ENCODE data around the gene SERINC2. TPM values are rescaled to one million over a fixed set of nuclear protein-coding genes. Genes with fewer than 3 reads are reported as not detected.
"Not testable (repeated sequence)": the region's sequence is repeated elsewhere in the genome, so short reads cannot be mapped to it uniquely, and the experiment has no call there.

Gene SERINC2
- total and polyA plus RNA-seq, 4 donors: 4.9 to 66.4 (median 38.7) TPM

DNA sequence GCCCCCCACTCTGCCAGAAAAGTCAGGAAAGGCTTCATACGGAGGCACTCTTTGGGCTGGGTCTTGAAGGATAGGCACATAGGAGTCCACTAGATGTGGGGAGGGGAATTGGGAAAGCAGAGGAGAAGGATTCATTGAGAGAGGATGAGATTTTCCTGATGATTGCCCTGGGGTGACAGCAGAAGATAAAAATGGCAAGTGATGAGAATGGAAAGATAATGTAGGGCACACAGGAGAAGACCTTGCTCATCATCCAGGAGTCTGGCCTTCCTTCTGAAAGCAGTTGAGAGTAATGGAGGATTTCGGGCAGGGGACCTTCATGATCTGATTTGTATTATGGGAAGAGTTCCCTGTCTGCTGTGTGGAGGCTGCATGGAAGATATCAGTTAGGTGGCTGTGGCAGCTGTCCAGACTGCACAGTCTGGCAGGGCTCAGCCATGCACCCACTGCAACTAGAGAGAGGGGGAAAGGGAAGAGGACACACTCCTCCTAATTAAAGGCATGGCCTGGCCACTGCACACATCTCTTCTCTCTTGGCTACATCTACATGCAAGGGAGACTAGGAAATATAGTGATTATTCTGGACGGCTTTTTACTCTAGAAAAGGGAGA, 30.5 kb upstream of the SERINC2 start:
- no peaks in the 10 kb centered on the region for H3K36me3 ChIP-seq (ENCODE audit: control insufficient read depth in 4 of 4, insufficient read depth in 3 of 4, low read depth in 1 of 4, low read length in 3 of 4)
- H3K9ac ChIP-seq (ENCODE audit: low read depth in 1 of 2, low read length in 2 of 2): no peak overlapping the region
- WGBS: 91% methylated on average over 3 of the region's 3 CpGs
- no peak overlapping the region for H3K4me3 ChIP-seq (ENCODE audit: low read depth in 1 of 3, low read length in 3 of 3)
- H3K27ac ChIP-seq (ENCODE audit: low read depth in 1 of 2, low read length in 2 of 2): no peak overlapping the region
- no peaks in the 10 kb centered on the region for H3K9me3 ChIP-seq (ENCODE audit: control insufficient read depth in 4 of 4, low read length in 3 of 4)
- TF ChIP-seq GABPA (IDR thresholded peaks at IDR 0.05 in 1 of 2, conservative IDR thresholded peaks at IDR 0.05 in 1 of 2) (no peak), NR2F2 (IDR thresholded peaks at IDR 0.05) (no peak), EGR1 (IDR thresholded peaks at IDR 0.05; ENCODE audit: low read depth in 2 of 2) (no peak), FOXA2 (IDR thresholded peaks at IDR 0.05) (no peak), ZBTB33 (IDR thresholded peaks at IDR 0.05) (no peak), CTCF (IDR thresholded peaks at IDR 0.05; ENCODE audit: low read depth, low read length, missing input control) (no peak), RXRA (IDR thresholded peaks at IDR 0.05) (no peak)
- TF ChIP-seq, protein P1, sequence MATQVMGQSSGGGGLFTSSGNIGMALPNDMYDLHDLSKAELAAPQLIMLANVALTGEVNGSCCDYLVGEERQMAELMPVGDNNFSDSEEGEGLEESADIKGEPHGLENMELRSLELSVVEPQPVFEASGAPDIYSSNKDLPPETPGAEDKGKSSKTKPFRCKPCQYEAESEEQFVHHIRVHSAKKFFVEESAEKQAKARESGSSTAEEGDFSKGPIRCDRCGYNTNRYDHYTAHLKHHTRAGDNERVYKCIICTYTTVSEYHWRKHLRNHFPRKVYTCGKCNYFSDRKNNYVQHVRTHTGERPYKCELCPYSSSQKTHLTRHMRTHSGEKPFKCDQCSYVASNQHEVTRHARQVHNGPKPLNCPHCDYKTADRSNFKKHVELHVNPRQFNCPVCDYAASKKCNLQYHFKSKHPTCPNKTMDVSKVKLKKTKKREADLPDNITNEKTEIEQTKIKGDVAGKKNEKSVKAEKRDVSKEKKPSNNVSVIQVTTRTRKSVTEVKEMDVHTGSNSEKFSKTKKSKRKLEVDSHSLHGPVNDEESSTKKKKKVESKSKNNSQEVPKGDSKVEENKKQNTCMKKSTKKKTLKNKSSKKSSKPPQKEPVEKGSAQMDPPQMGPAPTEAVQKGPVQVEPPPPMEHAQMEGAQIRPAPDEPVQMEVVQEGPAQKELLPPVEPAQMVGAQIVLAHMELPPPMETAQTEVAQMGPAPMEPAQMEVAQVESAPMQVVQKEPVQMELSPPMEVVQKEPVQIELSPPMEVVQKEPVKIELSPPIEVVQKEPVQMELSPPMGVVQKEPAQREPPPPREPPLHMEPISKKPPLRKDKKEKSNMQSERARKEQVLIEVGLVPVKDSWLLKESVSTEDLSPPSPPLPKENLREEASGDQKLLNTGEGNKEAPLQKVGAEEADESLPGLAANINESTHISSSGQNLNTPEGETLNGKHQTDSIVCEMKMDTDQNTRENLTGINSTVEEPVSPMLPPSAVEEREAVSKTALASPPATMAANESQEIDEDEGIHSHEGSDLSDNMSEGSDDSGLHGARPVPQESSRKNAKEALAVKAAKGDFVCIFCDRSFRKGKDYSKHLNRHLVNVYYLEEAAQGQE (IDR thresholded peaks at IDR 0.05): no peak
- no peaks in the 10 kb centered on the region for H3K4me1 ChIP-seq (ENCODE audit: control insufficient read depth in 4 of 4, insufficient read depth in 4 of 4, low read length in 3 of 4)
- no peak for DNase-seq (ENCODE audit: low spot score)
- H3K27me3 ChIP-seq (ENCODE audit: control insufficient read depth in 4 of 4, insufficient read depth in 4 of 4, low read length in 3 of 4): no peaks in the 10 kb centered on the region

GRCh38 chr1:31383967-31384366, 29.0 kb upstream of the SERINC2 start:
- no peak for DNase-seq (ENCODE audit: low spot score)
- 50% methylated on average over 1 of the region's 1 CpG for WGBS
- Histone ChIP-seq H3K36me3 (ENCODE audit: control insufficient read depth in 4 of 4, insufficient read depth in 3 of 4, low read depth in 1 of 4, low read length in 3 of 4) (no peaks in the 10 kb centered on the region), H3K9me3 (ENCODE audit: control insufficient read depth in 4 of 4, low read length in 3 of 4) (no peaks in the 10 kb centered on the region), H3K9ac (ENCODE audit: low read depth in 1 of 2, low read length in 2 of 2) (no peak overlapping the region), H3K27me3 (ENCODE audit: control insufficient read depth in 4 of 4, insufficient read depth in 4 of 4, low read length in 3 of 4) (no peaks in the 10 kb centered on the region), H3K27ac (ENCODE audit: low read depth in 1 of 2, low read length in 2 of 2) (no peak overlapping the region), H3K4me1 (ENCODE audit: control insufficient read depth in 4 of 4, insufficient read depth in 4 of 4, low read length in 3 of 4) (no peaks in the 10 kb centered on the region), H3K4me3 (ENCODE audit: low read depth in 1 of 3, low read length in 3 of 3) (no peak overlapping the region)
- no peak for TF ChIP-seq FOXA2 (IDR thresholded peaks at IDR 0.05)
- TF ChIP-seq JUND (IDR thresholded peaks at IDR 0.05): no peak
- TF ChIP-seq RAD21 (IDR thresholded peaks at IDR 0.05): no peak
- no peak for TF ChIP-seq NR2F2 (IDR thresholded peaks at IDR 0.05)
- TF ChIP-seq HNF4A (conservative IDR thresholded peaks at IDR 0.05): no peak
- TF ChIP-seq YY1 (IDR thresholded peaks at IDR 0.05): no peak
- no peak for TF ChIP-seq TAF1 (conservative IDR thresholded peaks at IDR 0.05)

GRCh38 chr1:31386576-31387243, 26.3 kb upstream of the SERINC2 start:
- H3K4me3 ChIP-seq (ENCODE audit: low read depth in 1 of 3, low read length in 3 of 3); H3K9ac ChIP-seq (ENCODE audit: low read depth in 1 of 2, low read length in 2 of 2); H3K9me3 ChIP-seq (ENCODE audit: control insufficient read depth in 4 of 4, low read length in 3 of 4); DNase-seq (ENCODE audit: low spot score); H3K36me3 ChIP-seq (ENCODE audit: control insufficient read depth in 4 of 4, insufficient read depth in 3 of 4, low read depth in 1 of 4, low read length in 3 of 4); H3K4me1 ChIP-seq (ENCODE audit: control insufficient read depth in 4 of 4, insufficient read depth in 4 of 4, low read length in 3 of 4); H3K27ac ChIP-seq (ENCODE audit: low read depth in 1 of 2, low read length in 2 of 2); H3K27me3 ChIP-seq (ENCODE audit: control insufficient read depth in 4 of 4, insufficient read depth in 4 of 4, low read length in 3 of 4): not testable (repeated sequence)
- 73% methylated on average over 8 of the region's 8 CpGs for WGBS

Data from liver (tissue), 9 donors.